IMR-90 (cell line): ENCODE measurements around the gene LLGL2. TPM values are rescaled to one million over a fixed set of nuclear protein-coding genes. Genes with fewer than 3 reads are reported as not detected.

ENCODE experiments used
- ATAC-seq: fragments of 200-7000 bp; cut with Tn5 transposase; 2 replicates; pipeline ENCODE4 v1.9.1; 2020; ENCODE audit warnings: low read depth, mild to moderate bottlenecking, moderate library complexity
- BruUV-seq: library from RNA; stranded (reverse); fragments of 400-500 nt; replicated peaks from 2 replicates; lab custom pipeline; 2021; lab: Mats Ljungman, UMichigan
- CTCF ChIA-PET: fragments of 300-600 bp; formaldehyde crosslinking; extraction: SDS; loops from one replicate; lab custom pipeline; 2021; ENCODE audit warnings: antibody characterized with exemption; lab: Yijun Ruan, JAX
- POLR2A ChIA-PET: fragments of 300-600 bp; sonication (Branson Sonifier 250); formaldehyde crosslinking; loops from one replicate; lab custom pipeline; 2022; ENCODE audit warnings: antibody characterized with exemption; ENCODE audit not compliant: unreplicated experiment; lab: Charles Lee
- DNase-seq: peaks from one replicate; pipeline ENCODE4 v3.0.0; 2013
- H2AFZ ChIP-seq: replicated peaks from 2 replicates; pipeline ENCODE3; 2013; ENCODE audit warnings: low read length, mild to moderate bottlenecking; ENCODE audit not compliant: poor library complexity
- H2AK5ac ChIP-seq: 2 replicates; pipeline ENCODE4 v1.6.1; 2013; ENCODE audit warnings: low read depth, low read length, inconsistent platforms
- H2AK9ac ChIP-seq: replicated peaks from 2 replicates; pipeline ENCODE3; 2013; ENCODE audit warnings: mild to moderate bottlenecking, low read depth, low read length, moderate library complexity; ENCODE audit not compliant: poor library complexity
- H2BK120ac ChIP-seq: 2 replicates; pipeline ENCODE4 v1.6.1; 2013; ENCODE audit warnings: low read depth, low read length, inconsistent platforms
- H2BK15ac ChIP-seq: 3 replicates; pipeline ENCODE4 v1.6.1; 2013; ENCODE audit warnings: low read depth, low read length, inconsistent platforms
- H2BK20ac ChIP-seq: 2 replicates; pipeline ENCODE4 v1.6.1; 2013; ENCODE audit warnings: low read depth, mild to moderate bottlenecking, inconsistent platforms, low read length, moderate library complexity
- H2BK5ac ChIP-seq: 2 replicates; pipeline ENCODE4 v1.6.1; 2013; ENCODE audit warnings: mild to moderate bottlenecking, low read depth, low read length, inconsistent platforms; ENCODE audit not compliant: poor library complexity, severe bottlenecking
- H3K14ac ChIP-seq: replicated peaks from 2 replicates; pipeline ENCODE4 v1.6.1; 2013; ENCODE audit warnings: low read depth, low read length, inconsistent platforms
- H3K18ac ChIP-seq: 2 replicates; pipeline ENCODE4 v1.6.1; 2013; ENCODE audit warnings: low read depth, low read length, control low read depth
- H3K23ac ChIP-seq: 2 replicates; pipeline ENCODE4 v1.6.1; 2013; ENCODE audit warnings: low read depth, low read length, inconsistent platforms
- H3K27ac ChIP-seq: 2 replicates; pipeline ENCODE4 v1.5.1; 2013; ENCODE audit warnings: mild to moderate bottlenecking, control low read depth, low read length; ENCODE audit not compliant: insufficient read depth
- H3K27me3 ChIP-seq: 2 replicates; pipeline ENCODE4 v1.6.1; 2013; ENCODE audit warnings: low read length; ENCODE audit not compliant: control insufficient read depth, insufficient read depth
- H3K36me3 ChIP-seq: 2 replicates; pipeline ENCODE4 v1.6.1; 2013; ENCODE audit warnings: low read length, mixed read lengths; ENCODE audit not compliant: control insufficient read depth, insufficient read depth
- H3K4ac ChIP-seq: 2 replicates; pipeline ENCODE4 v1.6.1; 2013; ENCODE audit warnings: low read depth, low read length, inconsistent platforms
- H3K4me1 ChIP-seq: 2 replicates; pipeline ENCODE4 v1.6.1; 2013; ENCODE audit warnings: low read length, mixed read lengths; ENCODE audit not compliant: control insufficient read depth, insufficient read depth
- H3K4me2 ChIP-seq: 2 replicates; pipeline ENCODE4 v1.6.1; 2013; ENCODE audit warnings: low read depth, mild to moderate bottlenecking, control low read depth, low read length, moderate library complexity
- H3K4me3 ChIP-seq: 2 replicates; pipeline ENCODE4 v1.5.1; 2013; ENCODE audit warnings: low read depth, mild to moderate bottlenecking, control low read depth, low read length, moderate library complexity; ENCODE audit not compliant: insufficient read depth
- H3K56ac ChIP-seq: 2 replicates; pipeline ENCODE4 v1.6.1; 2013; ENCODE audit warnings: low read length, inconsistent platforms; ENCODE audit not compliant: insufficient read depth; ENCODE audit errors: extremely low read depth
- H3K79me1 ChIP-seq, 2 experiments: 2 replicates each; pipeline ENCODE4 v1.6.1; 2013; ENCODE audit warnings: low read length in 2 of 2, inconsistent platforms in 1 of 2, low read depth in 1 of 2
- H3K9ac ChIP-seq: 2 replicates; pipeline ENCODE4 v1.6.1; 2013; ENCODE audit warnings: low read depth, low read length, control low read depth
- H3K9me1 ChIP-seq: 2 replicates; pipeline ENCODE4 v1.6.1; 2013; ENCODE audit warnings: low read length, inconsistent platforms; ENCODE audit not compliant: insufficient read depth
- H3K9me3 ChIP-seq: 2 replicates; pipeline ENCODE4 v1.6.1; 2013; ENCODE audit warnings: low read length; ENCODE audit not compliant: control insufficient read depth, insufficient read depth
- H4K20me1 ChIP-seq: 2 replicates; pipeline ENCODE4 v1.6.1; 2013; ENCODE audit warnings: low read length, inconsistent platforms; ENCODE audit not compliant: insufficient read depth
- H4K5ac ChIP-seq: 2 replicates; pipeline ENCODE4 v1.6.1; 2013; ENCODE audit warnings: mild to moderate bottlenecking, low read depth, low read length, control low read depth
- H4K8ac ChIP-seq, 2 experiments: 2 replicates each; pipeline ENCODE4 v1.6.1; 2013; ENCODE audit warnings: low read depth in 2 of 2, low read length in 2 of 2, control low read depth in 1 of 2, inconsistent platforms in 1 of 2
- H4K91ac ChIP-seq: 2 replicates; pipeline ENCODE4 v1.6.1; 2013; ENCODE audit warnings: low read depth, low read length, inconsistent platforms; ENCODE audit not compliant: insufficient read depth
- ELK1 ChIP-seq: fragments of 150-350 bp; IDR thresholded peaks from 2 replicates; pipeline ENCODE4 v1.6.1; 2016; ENCODE audit warnings: low read depth, mild to moderate bottlenecking, low read length, moderate library complexity, borderline replicate concordance
- NFE2L2 ChIP-seq: fragments of 150-350 bp; IDR thresholded peaks from 2 replicates; pipeline ENCODE4 v1.6.1; 2016; ENCODE audit warnings: low read depth, mild to moderate bottlenecking, low read length
- RCOR1 ChIP-seq: IDR thresholded peaks from 2 replicates; pipeline ENCODE4 v1.6.1; 2012; ENCODE audit warnings: mild to moderate bottlenecking, low read length, improper control_type of control experiment; ENCODE audit not compliant: insufficient replicate concordance
- WGBS, 2 experiments: methylation state at CpG; one replicate each; pipeline versions ENCODE4 v1.1.5 to v1.1.7; 2013; ENCODE audit warnings: missing lambda C conversion rate in 2 of 2; ENCODE audit not compliant: insufficient read length in 1 of 2; ENCODE audit errors: extremely low coverage in 2 of 2; 5-methylcytosine and 5-hydroxymethylcytosine counted together
- dilution Hi-C: fragments of 300-500 bp; cut with HindIII; formaldehyde crosslinking; loops from one replicate; pipeline ENCODE4 v1.14.3; 2018; ENCODE audit warnings: low sequenced_read_pairs; ENCODE audit not compliant: unreplicated experiment
- in situ Hi-C: fragments of 300-500 bp; cut with MboI; formaldehyde crosslinking; loops from 3 replicates; pipeline ENCODE4 v1.14.3; 2019; ENCODE audit warnings: low sequenced_read_pairs, inconsistent platforms, mixed read lengths
- intact Hi-C: fragments of 100-400 bp; cut with micrococcal nuclease; formaldehyde crosslinking; loops from 2 replicates; pipeline ENCODE4 v1.10.0; 2022
- polyA plus RNA-seq, 3 experiments: library from polyadenylated mRNA; depleted of rRNA; stranded (reverse); fragments of >200 nt; gene quantifications; 2 replicates each; pipeline ENCODE4 v1.2.3, GENCODE V29; 2012; ENCODE audit warnings: low replicate concordance in 1 of 3
- total RNA-seq: library from RNA; depleted of rRNA; stranded (reverse); fragments of >200 nt; gene quantifications from 2 replicates; pipeline ENCODE4 v1.2.3, GENCODE V29; 2012

LLGL2 gene
- total and polyA plus RNA-seq, 2 of the 4 experiments (the other 2 are of a cell fraction) = 0.54 to 0.72 TPM

GRCh38 chr17:75610103-75610984, 84.8 kb downstream of the LLGL2 start:
- Histone ChIP-seq H2BK20ac (no peak overlapping the region), H2AK5ac (no peak overlapping the region), H3K4me2 (no peak overlapping the region), H3K56ac (no peak overlapping the region), H3K79me1 (no peaks in the 10 kb centered on the region), H3K27me3 (peaks cover 7% of the 10 kb centered on the region), H2BK15ac (no peak overlapping the region), H4K5ac (no peak overlapping the region), H3K9me3 (no peaks in the 10 kb centered on the region), H2AFZ (no peak overlapping the region), H3K4ac (no peak overlapping the region), H2AK9ac (no peak overlapping the region), H2BK5ac (no peak overlapping the region), H3K9ac (no peak overlapping the region), H3K9me1 (no peaks in the 10 kb centered on the region), H3K27ac (no peak overlapping the region), H3K36me3 (no peaks in the 10 kb centered on the region), H3K4me3 (no peak overlapping the region), H4K20me1 (no peaks in the 10 kb centered on the region), H3K23ac (no peak overlapping the region), H3K14ac (no peak overlapping the region), H4K91ac (no peak overlapping the region), H2BK120ac (no peak overlapping the region), H3K4me1 (no peaks in the 10 kb centered on the region), H3K18ac (no peak overlapping the region), H4K8ac (no peak overlapping the region)
- intact Hi-C loops (no loop called here), in situ Hi-C loops (no loop called here), dilution Hi-C loops (no loop called here)
- ChIA-PET POLR2A (no interaction called here), CTCF (no interaction called here)
- BruUV-seq = no TSS peak
- WGBS, 2 experiments = 69% methylated on average over 10 of the region's 25 CpGs; no CpG with 5 or more reads in 1 of the 2 experiments
- DNase-seq = no peak
- TF ChIP-seq RCOR1 (no peak), ELK1 (no peak), NFE2L2 (no peak)
- no peak for ATAC-seq
